CD8-positive, alpha-beta memory T cell (primary cell): ENCODE measurements around the gene RNFT2. TPM values are rescaled to one million over a fixed set of nuclear protein-coding genes. Genes with fewer than 3 reads are reported as not detected.
"Not testable (repeated sequence)": the region's sequence is repeated elsewhere in the genome, so short reads cannot be mapped to it uniquely, and the experiment has no call there.

ENCODE experiments used
- CTCF ChIA-PET: fragments of 350-600 bp; sonication (Branson Sonifier 250); formaldehyde crosslinking; loops from one replicate; lab custom pipeline; 2021; ENCODE audit warnings: antibody characterized with exemption; lab: Charles Lee
- POLR2A ChIA-PET: fragments of 350-600 bp; sonication (Branson Sonifier 250); formaldehyde crosslinking; loops from one replicate; lab custom pipeline; 2021; ENCODE audit warnings: antibody characterized with exemption; lab: Charles Lee
- DNase-seq, 5 donors: peaks; one replicate each; pipeline versions ENCODE4 v3.0.0 to v3.0.0-alpha.2; 2020 to 2022; ENCODE audit warnings: mixed read lengths in 1 of 5
- H3K27ac ChIP-seq: one replicate; pipeline ENCODE4 v1.7.0; 2013; ENCODE audit warnings: low read depth, mild to moderate bottlenecking, low read length, moderate library complexity
- H3K27me3 ChIP-seq: 2 replicates; pipeline ENCODE4 v1.7.0; 2013; ENCODE audit warnings: low read length, mild to moderate bottlenecking; ENCODE audit not compliant: insufficient read depth, poor library complexity, severe bottlenecking
- H3K36me3 ChIP-seq: 2 replicates; pipeline ENCODE4 v1.7.0; 2013; ENCODE audit warnings: mild to moderate bottlenecking, low read length, moderate library complexity; ENCODE audit not compliant: insufficient read depth
- H3K4me1 ChIP-seq: 2 replicates; pipeline ENCODE4 v1.7.0; 2013; ENCODE audit warnings: mild to moderate bottlenecking, low read length, moderate library complexity; ENCODE audit not compliant: insufficient read depth
- H3K4me3 ChIP-seq: 2 replicates; pipeline ENCODE4 v1.7.0; 2013; ENCODE audit warnings: mild to moderate bottlenecking, low read length
- H3K9me3 ChIP-seq: 2 replicates; pipeline ENCODE4 v1.7.0; 2013; ENCODE audit warnings: mild to moderate bottlenecking, low read length
- H3K27ac Mint-ChIP-seq, 8 donors: one replicate each; pipeline ENCODE4 v1.8.0; 2020 to 2021; ENCODE audit warnings: mixed read lengths in 8 of 8, mild to moderate bottlenecking in 6 of 8, inconsistent platforms in 3 of 8, moderate library complexity in 3 of 8
- H3K27me3 Mint-ChIP-seq, 2 donors: one replicate each; pipeline ENCODE4 v1.8.0; 2020 to 2021; ENCODE audit warnings: mixed read lengths in 2 of 2, mild to moderate bottlenecking in 1 of 2, moderate library complexity in 1 of 2
- H3K36me3 Mint-ChIP-seq, 3 donors: one replicate each; pipeline ENCODE4 v1.8.0; 2020 to 2021; ENCODE audit warnings: mixed read lengths in 3 of 3, inconsistent platforms in 1 of 3, mild to moderate bottlenecking in 1 of 3
- H3K4me1 Mint-ChIP-seq, 3 donors: one replicate each; pipeline ENCODE4 v1.8.0; 2020 to 2021; ENCODE audit warnings: mixed read lengths in 3 of 3, inconsistent platforms in 1 of 3, mild to moderate bottlenecking in 1 of 3
- H3K4me3 Mint-ChIP-seq, 7 donors: one replicate each; pipeline ENCODE4 v1.8.0; 2020 to 2021; ENCODE audit warnings: mixed read lengths in 7 of 7, mild to moderate bottlenecking in 6 of 7, moderate library complexity in 4 of 7, inconsistent platforms in 2 of 7
- H3K9me3 Mint-ChIP-seq, 5 donors: one replicate each; pipeline ENCODE4 v1.8.0; 2020 to 2022; ENCODE audit warnings: mixed read lengths in 5 of 5, mild to moderate bottlenecking in 3 of 5, moderate library complexity in 2 of 5, inconsistent platforms in 1 of 5
- polyA plus RNA-seq: library from polyadenylated mRNA; unstranded; fragments of 300-500 nt; fragmentation: Illumina TruSeq; gene quantifications from one replicate; pipeline ENCODE4 v1.2.3, GENCODE V29; 2021
- total RNA-seq, 2 experiments: library from RNA; stranded (reverse); gene quantifications; one replicate each; pipeline ENCODE4 v1.2.3, GENCODE V29; 2021

RNFT2 gene
- total and polyA plus RNA-seq, 3 experiments from 2014 or later: 1.8 to 15.8 (median 14.6) TPM

GRCh38 chr12:116807546-116807945 lies 69.4 kb downstream of the RNFT2 start:
- no peak overlapping the region for H3K27ac ChIP-seq
- no peaks in the 10 kb centered on the region for H3K36me3 ChIP-seq
- H3K27me3 ChIP-seq: no peaks in the 10 kb centered on the region
- no peaks in the 10 kb centered on the region for H3K36me3 Mint-ChIP-seq
- H3K4me3 ChIP-seq: no peak overlapping the region
- no peak for DNase-seq
- no peaks in the 10 kb centered on the region for H3K9me3 Mint-ChIP-seq
- H3K27ac Mint-ChIP-seq: no peak overlapping the region
- H3K27me3 Mint-ChIP-seq: peaks cover 0 to 4% of the 10 kb centered on the region in 2 donors
- no peaks in the 10 kb centered on the region for H3K4me1 Mint-ChIP-seq
- H3K9me3 ChIP-seq: no peaks in the 10 kb centered on the region
- CTCF ChIA-PET: no interaction called here
- POLR2A ChIA-PET: no interaction called here
- no peak overlapping the region for H3K4me3 Mint-ChIP-seq
- H3K4me1 ChIP-seq: no peaks in the 10 kb centered on the region

- ChIA-PET CTCF (no interaction called here), POLR2A (no interaction called here)
- H3K4me1 ChIP-seq: no peaks in the 10 kb centered on the region
- DNase-seq: no peak
- peak overlapping the region in 1 of 8 donors; percentile 74 for H3K27ac Mint-ChIP-seq
- H3K36me3 Mint-ChIP-seq: no peaks in the 10 kb centered on the region
- no peak overlapping the region for H3K27ac ChIP-seq
- H3K9me3 Mint-ChIP-seq: no peaks in the 10 kb centered on the region
- no peaks in the 10 kb centered on the region for H3K36me3 ChIP-seq
- no peaks in the 10 kb centered on the region for H3K27me3 ChIP-seq
- H3K27me3 Mint-ChIP-seq: peaks cover 0 to 4% of the 10 kb centered on the region in 2 donors
- H3K4me1 Mint-ChIP-seq: no peaks in the 10 kb centered on the region
- no peak overlapping the region for H3K4me3 ChIP-seq
- H3K4me3 Mint-ChIP-seq: peak overlapping the region in 1 of 7 donors; percentile 62
- no peaks in the 10 kb centered on the region for H3K9me3 ChIP-seq
Observed at GRCh38 chr12:116808113-116809105, 70.3 kb downstream of the RNFT2 start.

- Mint-ChIP-seq H3K9me3 (no peaks in the 10 kb centered on the region), H3K4me1 (no peaks in the 10 kb centered on the region), H3K4me3 (no peak overlapping the region), H3K36me3 (no peaks in the 10 kb centered on the region), H3K27me3 (peaks cover 0 to 2% of the 10 kb centered on the region in 2 donors), H3K27ac (no peak overlapping the region)
- Histone ChIP-seq H3K27me3 (no peaks in the 10 kb centered on the region), H3K36me3 (no peaks in the 10 kb centered on the region), H3K27ac (no peak overlapping the region), H3K9me3 (no peaks in the 10 kb centered on the region), H3K4me1 (no peaks in the 10 kb centered on the region), H3K4me3 (no peak overlapping the region)
- POLR2A ChIA-PET: no interaction called here
- DNase-seq: no peak
- CTCF ChIA-PET: no interaction called here
Observed at GRCh38 chr12:116812238-116812637, 74.1 kb downstream of the RNFT2 start.

- Mint-ChIP-seq H3K36me3 (no peaks in the 10 kb centered on the region), H3K4me3 (no peak overlapping the region), H3K27me3 (peaks cover 0 to 2% of the 10 kb centered on the region in 2 donors), H3K9me3 (no peaks in the 10 kb centered on the region), H3K27ac (peak overlapping the region in 1 of 8 donors; percentile 15), H3K4me1 (peaks cover 4 to 8% (median 7%) of the 10 kb centered on the region in 3 donors)
- ChIA-PET CTCF (no interaction called here), POLR2A (no interaction called here)
- Histone ChIP-seq H3K36me3 (no peaks in the 10 kb centered on the region), H3K4me3 (no peak overlapping the region), H3K9me3 (no peaks in the 10 kb centered on the region), H3K4me1 (peaks cover 7% of the 10 kb centered on the region), H3K27me3 (no peaks in the 10 kb centered on the region), H3K27ac (no peak overlapping the region)
- DNase-seq: no peak
Observed at GRCh38 chr12:116813271-116814041, 75.3 kb downstream of the RNFT2 start.

GRCh38 chr12:116814766-116815165 lies 76.7 kb downstream of the RNFT2 start:
- H3K9me3 ChIP-seq, H3K9me3 Mint-ChIP-seq, CTCF ChIA-PET, H3K27ac ChIP-seq, H3K4me3 ChIP-seq, H3K36me3 Mint-ChIP-seq, H3K4me3 Mint-ChIP-seq, DNase-seq, H3K36me3 ChIP-seq, H3K27me3 ChIP-seq, POLR2A ChIA-PET, H3K27me3 Mint-ChIP-seq: not testable (repeated sequence)
- H3K27ac Mint-ChIP-seq: peak overlapping the region in 1 of 8 donors; percentile 58
- peaks cover 13 to 17% (median 15%) of the 10 kb centered on the region in 3 donors for H3K4me1 Mint-ChIP-seq
- H3K4me1 ChIP-seq: peaks cover 14% of the 10 kb centered on the region

GRCh38 chr12:116818341-116818856 lies 80.3 kb downstream of the RNFT2 start:
- H3K4me3 Mint-ChIP-seq: peak overlapping the region; percentile 90 to 97 (median 94)
- H3K4me1 Mint-ChIP-seq: peaks cover 19 to 26% (median 23%) of the 10 kb centered on the region in 3 donors
- Histone ChIP-seq H3K27ac (peak overlapping the region; percentile 95), H3K27me3 (no peaks in the 10 kb centered on the region), H3K4me3 (peak overlapping the region; percentile 98), H3K36me3 (no peaks in the 10 kb centered on the region), H3K4me1 (peaks cover 19% of the 10 kb centered on the region), H3K9me3 (no peaks in the 10 kb centered on the region)
- ChIA-PET POLR2A (no interaction called here), CTCF (no interaction called here)
- peak in 1 of 5 donors; percentile 7 for DNase-seq
- peaks cover 0 to 6% (median 0%) of the 10 kb centered on the region in 3 donors for H3K36me3 Mint-ChIP-seq
- H3K27ac Mint-ChIP-seq: peak overlapping the region; percentile 98 to 100 (median 98)
- no peaks in the 10 kb centered on the region for H3K9me3 Mint-ChIP-seq
- peaks cover 0 to 4% of the 10 kb centered on the region in 2 donors for H3K27me3 Mint-ChIP-seq

GRCh38 chr12:116818948-116819832 lies 81.1 kb downstream of the RNFT2 start:
- Mint-ChIP-seq H3K4me1 (peaks cover 19 to 26% (median 23%) of the 10 kb centered on the region in 3 donors), H3K4me3 (peak overlapping the region; percentile 90 to 97 (median 94)), H3K36me3 (peaks cover 0 to 6% (median 0%) of the 10 kb centered on the region in 3 donors), H3K27me3 (peaks cover 0 to 10% of the 10 kb centered on the region in 2 donors), H3K27ac (peak overlapping the region; percentile 98 to 100 (median 98)), H3K9me3 (no peaks in the 10 kb centered on the region)
- H3K4me3 ChIP-seq: peak overlapping the region; percentile 98
- ChIA-PET POLR2A (no interaction called here), CTCF (interaction anchor here (0.6 kb wide), 1 partner anchor 257 kb away, joined by 3 read pairs; no protein-coding TSS in a partner anchor)
- H3K9me3 ChIP-seq: no peaks in the 10 kb centered on the region
- H3K27ac ChIP-seq: peak overlapping the region; percentile 95
- H3K36me3 ChIP-seq: no peaks in the 10 kb centered on the region
- no peaks in the 10 kb centered on the region for H3K27me3 ChIP-seq
- peaks cover 19% of the 10 kb centered on the region for H3K4me1 ChIP-seq
- DNase-seq: peak; percentile 89 to 94 (median 91)
